HFFc6 (cell line): Measurements from ENCODE around the gene DYSF. TPM values are rescaled to one million over a fixed set of nuclear protein-coding genes. Genes with fewer than 3 reads are reported as not detected.

Experiments used
- DNase-seq: peaks from one replicate; pipeline ENCODE4 v3.0.0-alpha.2; 2018
- H3K27ac Mint-ChIP-seq: 2 replicates; pipeline ENCODE4 v1.8.0; 2020; ENCODE audit warnings: mild to moderate bottlenecking, mixed read lengths
- H3K27me3 Mint-ChIP-seq: 2 replicates; pipeline ENCODE4 v1.8.0; 2021; ENCODE audit warnings: mild to moderate bottlenecking, moderate library complexity, mixed read lengths; ENCODE audit not compliant: insufficient read depth
- H3K36me3 Mint-ChIP-seq: 2 replicates; pipeline ENCODE4 v1.8.0; 2021; ENCODE audit warnings: low read depth, mixed read lengths
- H3K4me1 Mint-ChIP-seq: 2 replicates; pipeline ENCODE4 v1.8.0; 2020; ENCODE audit warnings: low read depth, mixed read lengths
- H3K4me3 Mint-ChIP-seq: 2 replicates; pipeline ENCODE4 v1.8.0; 2020; ENCODE audit warnings: mild to moderate bottlenecking, moderate library complexity, mixed read lengths
- H3K9me3 Mint-ChIP-seq: 2 replicates; pipeline ENCODE4 v1.8.0; 2020; ENCODE audit warnings: mild to moderate bottlenecking, mixed read lengths
- CTCF ChIP-seq: fragments of 200-600 bp; sonication (generic); IDR thresholded peaks from 2 replicates; pipeline ENCODE4 v1.5.0; 2021; ENCODE audit warnings: antibody characterized with exemption, mild to moderate bottlenecking
- total RNA-seq, 6 experiments: library from RNA; stranded (reverse); fragmentation: NEBNext Ultra II Directional; extraction: Animal tissue kit (Norgen Biotek cat#: 25700); gene quantifications; 2 replicates in 1 of 6; 3 replicates in 5 of 6; pipeline ENCODE4 v1.2.3, GENCODE V29; 2021

DYSF gene
- total RNA-seq, 6 experiments from 2014 or later: 0.07 to 0.57 (median 0.32) TPM

- Mint-ChIP-seq H3K27ac (no peak overlapping the region), H3K4me3 (no peak overlapping the region), H3K36me3 (peaks cover 8% of the 10 kb centered on the region), H3K4me1 (peaks cover 9% of the 10 kb centered on the region), H3K27me3 (peaks cover 46% of the 10 kb centered on the region), H3K9me3 (peaks cover 4% of the 10 kb centered on the region)
- TF ChIP-seq CTCF: no peak
- no peak for DNase-seq
Observed at GRCh38 chr2:71706836-71707235, 253.5 kb downstream of the DYSF start.

- no peak overlapping the region for H3K4me3 Mint-ChIP-seq
- peaks cover 25% of the 10 kb centered on the region for H3K27me3 Mint-ChIP-seq
- H3K4me1 Mint-ChIP-seq: peaks cover 10% of the 10 kb centered on the region
- peaks cover 8% of the 10 kb centered on the region for H3K36me3 Mint-ChIP-seq
- no peak overlapping the region for H3K27ac Mint-ChIP-seq
- DNase-seq: no peak
- TF ChIP-seq CTCF: no peak
- H3K9me3 Mint-ChIP-seq: peaks cover 4% of the 10 kb centered on the region
Observed at GRCh38 chr2:71710367-71711132, 257.2 kb downstream of the DYSF start.

- Mint-ChIP-seq H3K27ac (no peak overlapping the region), H3K9me3 (peaks cover 4% of the 10 kb centered on the region), H3K4me3 (no peak overlapping the region), H3K4me1 (peaks cover 11% of the 10 kb centered on the region), H3K27me3 (peaks cover 18% of the 10 kb centered on the region), H3K36me3 (peaks cover 8% of the 10 kb centered on the region)
- peak; percentile 41 for DNase-seq
- TF ChIP-seq CTCF: no peak
Observed at GRCh38 chr2:71711133-71711855, 257.9 kb downstream of the DYSF start.

GRCh38 chr2:71712158-71712818 is 258.9 kb downstream of the DYSF start:
- H3K36me3 Mint-ChIP-seq: peaks cover 8% of the 10 kb centered on the region
- no peak overlapping the region for H3K4me3 Mint-ChIP-seq
- H3K27ac Mint-ChIP-seq: no peak overlapping the region
- H3K27me3 Mint-ChIP-seq: peaks cover 10% of the 10 kb centered on the region
- peaks cover 4% of the 10 kb centered on the region for H3K9me3 Mint-ChIP-seq
- DNase-seq: no peak
- H3K4me1 Mint-ChIP-seq: peaks cover 21% of the 10 kb centered on the region
- no peak for TF ChIP-seq CTCF

- TF ChIP-seq CTCF: no peak
- no peak overlapping the region for H3K27ac Mint-ChIP-seq
- H3K9me3 Mint-ChIP-seq: peaks cover 4% of the 10 kb centered on the region
- peaks cover 37% of the 10 kb centered on the region for H3K4me1 Mint-ChIP-seq
- H3K27me3 Mint-ChIP-seq: peaks cover 4% of the 10 kb centered on the region; the same call in 1 of the 2 replicates
- H3K4me3 Mint-ChIP-seq: no peak overlapping the region
- H3K36me3 Mint-ChIP-seq: peaks cover 8% of the 10 kb centered on the region
- peak; percentile 70 for DNase-seq
Observed at GRCh38 chr2:71713581-71714580, 260.5 kb downstream of the DYSF start.
